ENCODE data around the gene ZNF749. TPM values are rescaled to one million over a fixed set of nuclear protein-coding genes. Genes with fewer than 3 reads are reported as not detected.

The ZNF749 gene
- total RNA-seq = 10 to 100 TPM in 5 of 9 donors, 1 to 10 TPM in 4; 3.0 to 26.3 (median 12.3) TPM
- 10 to 100 TPM in 1 of 3 donors, 1 to 10 TPM in 2; 2.3 to 13.1 (median 2.5) TPM for polyA plus RNA-seq
- long read RNA-seq, donor 1, transcript ZNF749-203 (2 exons, 677 nt) = major isoform, 8 of 9 reads
- long read RNA-seq, donor 1, partial matches to known transcripts = 0 of 9 reads
- long read RNA-seq, donor 1, other reads (novel, unspliced or antisense) = 0 of 9 reads
- long read RNA-seq, donor 2 = 0 reads
- long read RNA-seq, donor 3, transcript ZNF749-203 (2 exons, 677 nt) = major isoform, 5 of 5 reads
- long read RNA-seq, donor 3, partial matches to known transcripts = 0 of 5 reads
- long read RNA-seq, donor 3, other reads (novel, unspliced or antisense) = 0 of 5 reads
- long read RNA-seq, donor 4, partial matches to known transcripts = 0 of 6 reads
- long read RNA-seq, donor 4, other reads (novel, unspliced or antisense) = 4 of 6 reads
- long read RNA-seq, donor 5, partial matches to known transcripts = 0 of 13 reads
- long read RNA-seq, donor 5, other reads (novel, unspliced or antisense) = 11 of 13 reads
- long read RNA-seq, donor 6, partial matches to known transcripts = 0 of 2 reads
- long read RNA-seq, donor 6, other reads (novel, unspliced or antisense) = 2 of 2 reads
- long read RNA-seq, donor 7, partial matches to known transcripts = 0 of 1 reads
- long read RNA-seq, donor 7, other reads (novel, unspliced or antisense) = 0 of 1 reads
- long read RNA-seq, donor 8, partial matches to known transcripts = 0 of 1 reads
- long read RNA-seq, donor 8, other reads (novel, unspliced or antisense) = 0 of 1 reads
- long read RNA-seq, donor 9, partial matches to known transcripts = 0 of 12 reads
- long read RNA-seq, donor 9, other reads (novel, unspliced or antisense) = 10 of 12 reads
- long read RNA-seq, donor 10 = 0 reads

- Histone ChIP-seq H3K27me3 (no peaks in the 10 kb centered on the region), H3K27ac (peak within 1 kb of the TSS in 3 of 5 donors; percentile 48 to 75 (median 48)), H3K4me1 (replicated peaks in 1 of 2) (peaks cover 11 to 17% of the 10 kb centered on the region in 2 donors), H3K36me3 (replicated peaks in 1 of 2) (peaks cover 0 to 5% of the 10 kb centered on the region in 2 donors), H3K9me3 (replicated peaks in 1 of 3) (no peaks in the 10 kb centered on the region), H3K4me3 (peak within 1 kb of the TSS; percentile 73 to 99 (median 81))
- 0 to 2% (median 1%) methylated on average over 24 to 61 of the region's 61 CpGs for whole genome bisulfite sequencing, 4 donors
- intact Hi-C loops (cut with DNase I) = no loop called here
- peak; percentile 98 to 100 (median 99) for DNase-seq
- no peak for TF ChIP-seq CTCF (IDR thresholded peaks at IDR 0.05)
- peak in 1 of 2 donors; percentile 12 for TF ChIP-seq POLR2A (IDR thresholded peaks at IDR 0.05)
Observed at GRCh38 chr19:57435062-57435978, at the start of gene ZNF749. TSS of gene ZNF749 (plus strand) at chr19:57435325. CDS start at chr19:57435579, 254 bp downstream.

GRCh38 chr19:57389194-57389729 lies 45.9 kb upstream of the ZNF749 start:
- peaks cover 11 to 17% of the 10 kb centered on the region in 2 donors for H3K4me1 ChIP-seq (replicated peaks in 1 of 2)
- TF ChIP-seq CTCF (IDR thresholded peaks at IDR 0.05) (no peak), POLR2A (IDR thresholded peaks at IDR 0.05) (no peak)
- peak overlapping the region in 2 of 4 donors; percentile 83 to 89 for H3K4me3 ChIP-seq
- H3K36me3 ChIP-seq (replicated peaks in 1 of 2) = peaks cover 0 to 5% of the 10 kb centered on the region in 2 donors
- peak overlapping the region in 4 of 5 donors; percentile 78 to 96 (median 87) for H3K27ac ChIP-seq
- WGBS, 4 donors = 56 to 60% (median 59%) methylated on average over 11 of the region's 11 CpGs
- intact Hi-C loops (cut with DNase I) = no loop called here
- no peaks in the 10 kb centered on the region for H3K27me3 ChIP-seq
- no peaks in the 10 kb centered on the region for H3K9me3 ChIP-seq (replicated peaks in 1 of 3)
- DNase-seq = no peak

DNA sequence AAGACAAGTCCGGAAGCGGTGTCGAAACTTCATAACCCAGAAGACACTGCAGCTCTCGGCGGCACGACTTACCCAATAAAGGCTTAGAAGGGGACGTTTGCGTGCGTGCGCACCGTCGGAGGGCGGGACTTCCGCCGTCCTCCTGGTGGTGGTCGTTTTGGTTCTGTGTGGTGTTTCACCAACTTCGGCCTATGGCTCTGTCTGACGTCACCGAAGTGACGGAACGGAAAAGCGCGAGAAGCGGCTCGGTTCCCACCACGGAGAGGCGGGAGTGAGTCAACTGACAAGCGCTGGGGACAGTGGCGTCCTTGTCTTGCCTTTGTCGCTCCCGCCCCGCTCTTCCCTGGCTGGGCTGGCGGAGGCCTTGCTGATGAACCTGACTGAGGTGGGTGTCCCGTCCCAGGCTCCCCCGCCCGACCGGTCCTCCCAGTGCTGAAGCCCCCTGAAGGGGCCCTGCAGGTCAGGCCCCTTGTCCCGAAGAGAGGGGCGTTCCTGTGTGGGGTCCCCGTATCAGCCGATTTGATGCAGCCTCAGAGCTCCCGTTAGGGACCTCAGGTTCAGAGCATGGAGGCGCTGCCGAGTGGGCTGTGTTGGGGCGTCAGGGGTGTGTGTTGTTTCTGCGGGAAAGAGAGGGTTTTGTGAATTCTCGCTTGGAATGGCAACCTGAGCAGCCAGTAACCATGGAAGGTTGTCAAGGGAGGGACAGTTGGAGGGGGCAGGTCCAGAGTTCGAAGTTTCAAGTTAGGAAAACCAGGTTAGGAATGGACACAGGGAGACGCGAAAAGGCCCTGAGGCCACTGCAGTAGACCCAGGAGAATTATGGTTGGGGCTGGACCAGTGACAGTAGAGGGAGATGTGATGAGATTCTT lies 45.2 kb upstream of the ZNF749 start, which contains the start of gene ZNF548:
Gene ZNF548 (plus strand): TSS at position 125 of the 869 bp plus-strand sequence. CDS start 246 bp downstream, at position 371.
- Histone ChIP-seq H3K4me3 (peak within 1 kb of the TSS; percentile 17 to 91 (median 86)), H3K27ac (peak within 1 kb of the TSS; percentile 78 to 96 (median 89)), H3K9me3 (replicated peaks in 1 of 3) (no peaks in the 10 kb centered on the region), H3K27me3 (no peaks in the 10 kb centered on the region), H3K4me1 (replicated peaks in 1 of 2) (peaks cover 11 to 17% of the 10 kb centered on the region in 2 donors), H3K36me3 (replicated peaks in 1 of 2) (peaks cover 0 to 6% of the 10 kb centered on the region in 2 donors)
- peak in 3 of 6 experiments; percentile 42 to 58 (median 44) for TF ChIP-seq CTCF (IDR thresholded peaks at IDR 0.05)
- peak; percentile 67 to 71 for TF ChIP-seq POLR2A (IDR thresholded peaks at IDR 0.05)
- intact Hi-C loops (cut with DNase I) = no loop called here
- 0 to 3% (median 0%) methylated on average over 23 to 50 of the region's 50 CpGs for WGBS, 4 donors
- peak; percentile 92 to 99 (median 97) for DNase-seq

Measured in adrenal gland (tissue), 19 donors.